ENCODE results near the gene ARV1. TPM values are rescaled to one million over a fixed set of nuclear protein-coding genes. Genes with fewer than 3 reads are reported as not detected.

Gene ARV1
- total RNA-seq, 6 experiments from 2014 or later: 9.2 to 18.7 (median 13.4) TPM

DNA sequence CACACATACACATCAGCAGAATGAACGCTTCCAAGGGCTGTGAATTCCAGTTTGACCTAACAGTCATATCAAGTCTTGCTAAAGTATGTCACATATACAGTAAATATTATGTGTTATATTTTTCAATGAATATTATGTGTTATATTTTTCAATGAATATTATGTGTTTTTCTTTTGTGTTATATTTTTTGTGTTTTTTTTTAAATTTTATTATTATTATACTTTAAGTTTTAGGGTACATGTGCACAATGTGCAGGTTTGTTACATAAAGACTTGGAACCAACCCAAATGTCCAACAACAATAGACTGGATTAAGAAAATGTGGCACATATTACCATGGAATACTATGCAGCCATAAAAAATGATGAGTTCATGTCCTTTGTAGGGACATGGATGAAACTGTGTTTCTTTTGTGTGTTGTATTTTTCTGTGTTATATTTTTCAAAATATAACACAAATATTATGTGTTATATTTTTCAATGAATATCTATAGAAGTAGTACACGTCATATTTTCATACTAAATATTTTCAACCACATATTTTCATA lies 35.8 kb upstream of the ARV1 start:
- Histone ChIP-seq H3K4me1 (no peaks in the 10 kb centered on the region), H3K27me3 (no peaks in the 10 kb centered on the region), H3K9me3 (no peaks in the 10 kb centered on the region), H3K27ac (no peak overlapping the region), H3K36me3 (no peaks in the 10 kb centered on the region), H3K4me3 (no peak overlapping the region)
- TF ChIP-seq, protein P1, sequence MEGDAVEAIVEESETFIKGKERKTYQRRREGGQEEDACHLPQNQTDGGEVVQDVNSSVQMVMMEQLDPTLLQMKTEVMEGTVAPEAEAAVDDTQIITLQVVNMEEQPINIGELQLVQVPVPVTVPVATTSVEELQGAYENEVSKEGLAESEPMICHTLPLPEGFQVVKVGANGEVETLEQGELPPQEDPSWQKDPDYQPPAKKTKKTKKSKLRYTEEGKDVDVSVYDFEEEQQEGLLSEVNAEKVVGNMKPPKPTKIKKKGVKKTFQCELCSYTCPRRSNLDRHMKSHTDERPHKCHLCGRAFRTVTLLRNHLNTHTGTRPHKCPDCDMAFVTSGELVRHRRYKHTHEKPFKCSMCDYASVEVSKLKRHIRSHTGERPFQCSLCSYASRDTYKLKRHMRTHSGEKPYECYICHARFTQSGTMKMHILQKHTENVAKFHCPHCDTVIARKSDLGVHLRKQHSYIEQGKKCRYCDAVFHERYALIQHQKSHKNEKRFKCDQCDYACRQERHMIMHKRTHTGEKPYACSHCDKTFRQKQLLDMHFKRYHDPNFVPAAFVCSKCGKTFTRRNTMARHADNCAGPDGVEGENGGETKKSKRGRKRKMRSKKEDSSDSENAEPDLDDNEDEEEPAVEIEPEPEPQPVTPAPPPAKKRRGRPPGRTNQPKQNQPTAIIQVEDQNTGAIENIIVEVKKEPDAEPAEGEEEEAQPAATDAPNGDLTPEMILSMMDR (IDR thresholded peaks at IDR 0.05): no peak
- no peak for TF ChIP-seq POLR2A (IDR thresholded peaks at IDR 0.05)
- intact Hi-C loops (cut with DNase I): no loop called here
- ATAC-seq (no peak), DNase-seq (no peak)
- 100% methylated on average over 2 of the region's 2 CpGs for whole genome bisulfite sequencing (ENCODE audit: insufficient coverage, low coverage, low lambda C conversion rate, missing lambda C conversion rate)

DNA sequence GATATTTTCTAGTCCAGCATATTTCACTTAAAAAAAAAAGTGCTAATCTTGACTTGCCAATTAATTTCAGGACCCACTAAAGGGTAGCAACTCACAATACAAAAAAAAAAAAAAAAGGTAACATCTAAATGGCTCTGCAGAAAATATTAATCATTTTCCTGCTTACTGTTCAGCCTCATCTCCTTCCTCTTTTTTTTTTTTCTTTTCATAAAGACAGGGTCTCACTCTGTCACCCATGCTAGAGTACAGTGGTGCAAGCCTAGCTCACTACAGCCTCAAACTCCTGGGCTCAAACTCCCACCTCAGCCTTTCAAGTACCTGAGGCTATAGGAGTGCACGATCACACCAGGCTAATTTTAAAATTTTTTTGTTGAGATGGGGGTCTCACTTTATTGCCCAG lies 30.6 kb upstream of the ARV1 start:
- intact Hi-C loops (cut with DNase I): no loop called here
- WGBS (ENCODE audit: insufficient coverage, low coverage, low lambda C conversion rate, missing lambda C conversion rate): 89% methylated on average over 1 of the region's 1 CpG
- TF ChIP-seq, protein P1 (IDR thresholded peaks at IDR 0.05): no peak
- TF ChIP-seq POLR2A (IDR thresholded peaks at IDR 0.05): no peak
- no peak for DNase-seq
- Histone ChIP-seq H3K4me1 (no peaks in the 10 kb centered on the region), H3K27me3 (no peaks in the 10 kb centered on the region), H3K9me3 (no peaks in the 10 kb centered on the region), H3K4me3 (no peak overlapping the region), H3K36me3 (no peaks in the 10 kb centered on the region), H3K27ac (no peak overlapping the region)
- ATAC-seq: no peak

DNA sequence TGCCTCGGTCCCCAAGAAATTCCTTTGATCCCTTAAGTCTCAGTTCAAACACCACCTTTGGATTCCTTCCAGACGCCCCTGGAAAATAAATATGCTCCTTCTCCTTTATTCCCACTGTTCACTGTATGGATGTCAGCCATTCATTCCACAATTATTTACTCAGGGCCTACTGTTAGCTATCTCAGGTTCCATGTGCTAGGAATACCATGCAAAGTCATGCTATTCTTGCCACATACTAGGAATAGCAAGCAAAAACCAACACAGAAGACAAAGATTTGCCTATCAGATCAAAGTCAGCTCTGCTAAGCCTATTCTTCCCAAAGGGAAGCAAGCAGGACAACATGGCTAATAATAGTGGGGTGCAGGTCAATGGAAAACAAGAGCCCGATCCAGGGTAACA lies 30.0 kb upstream of the ARV1 start:
- H3K27me3 ChIP-seq: no peaks in the 10 kb centered on the region
- no peaks in the 10 kb centered on the region for H3K9me3 ChIP-seq
- H3K4me3 ChIP-seq: no peak overlapping the region
- H3K4me1 ChIP-seq: no peaks in the 10 kb centered on the region
- TF ChIP-seq POLR2A (IDR thresholded peaks at IDR 0.05): no peak
- TF ChIP-seq, protein P1 (IDR thresholded peaks at IDR 0.05): no peak
- no peak for DNase-seq
- no peak for ATAC-seq
- H3K27ac ChIP-seq: no peak overlapping the region
- 94% methylated on average over 3 of the region's 3 CpGs for WGBS (ENCODE audit: insufficient coverage, low coverage, low lambda C conversion rate, missing lambda C conversion rate)
- H3K36me3 ChIP-seq: peaks cover 0 to 4% (median 0%) of the 10 kb centered on the region in 4 donors
- intact Hi-C loops (cut with DNase I): no loop called here

DNA sequence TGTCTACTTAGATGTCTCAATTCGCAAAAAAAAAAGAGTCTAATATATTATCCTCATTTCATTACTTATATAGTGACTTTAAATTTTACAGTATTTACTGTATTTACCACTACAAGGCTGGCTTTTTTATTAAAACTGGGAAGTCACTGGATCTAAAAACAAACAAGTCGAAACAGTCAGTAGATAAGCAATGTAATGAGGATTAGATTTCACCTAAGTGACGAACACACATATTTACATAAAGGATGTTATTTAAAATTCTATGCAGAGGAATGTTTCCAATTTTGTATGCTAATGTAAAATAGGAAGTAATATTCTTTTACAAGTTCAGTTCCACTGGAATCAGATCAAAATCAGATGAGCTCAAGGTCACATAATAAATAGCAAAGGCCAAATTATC lies 28.5 kb upstream of the ARV1 start:
- Histone ChIP-seq H3K4me1 (no peaks in the 10 kb centered on the region), H3K27ac (no peak overlapping the region), H3K36me3 (peaks cover 0 to 4% (median 0%) of the 10 kb centered on the region in 4 donors), H3K9me3 (no peaks in the 10 kb centered on the region), H3K4me3 (no peak overlapping the region), H3K27me3 (no peaks in the 10 kb centered on the region)
- intact Hi-C loops (cut with DNase I): no loop called here
- WGBS (ENCODE audit: insufficient coverage, low coverage, low lambda C conversion rate, missing lambda C conversion rate): 91% methylated on average over 3 of the region's 3 CpGs
- DNase-seq: no peak
- no peak for ATAC-seq
- TF ChIP-seq, protein P1 (IDR thresholded peaks at IDR 0.05): no peak
- no peak for TF ChIP-seq POLR2A (IDR thresholded peaks at IDR 0.05)

DNA sequence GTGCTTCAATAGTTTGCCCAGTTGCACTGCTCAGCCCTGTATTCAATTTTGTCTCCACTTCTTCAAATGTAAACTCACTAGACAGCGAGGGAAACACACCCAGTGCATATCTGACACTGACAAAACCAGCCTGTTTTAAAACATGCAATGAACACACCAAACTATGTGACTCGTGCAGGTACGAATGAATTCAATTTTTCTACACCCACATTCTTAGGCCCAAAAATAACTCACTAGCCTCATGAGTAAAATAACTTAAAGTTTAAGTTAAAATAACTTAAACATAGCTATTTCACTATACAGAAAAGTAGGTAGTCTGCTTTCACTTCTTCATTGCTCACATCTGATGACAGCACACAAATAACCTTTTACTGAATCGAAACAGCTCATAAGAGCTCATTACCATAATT lies 21.3 kb upstream of the ARV1 start:
- ATAC-seq (no peak), DNase-seq (no peak)
- no peaks in the 10 kb centered on the region for H3K27me3 ChIP-seq
- intact Hi-C loops (cut with DNase I): no loop called here
- no peak overlapping the region for H3K4me3 ChIP-seq
- no peaks in the 10 kb centered on the region for H3K9me3 ChIP-seq
- TF ChIP-seq, protein P1 (IDR thresholded peaks at IDR 0.05): no peak
- no peak for TF ChIP-seq POLR2A (IDR thresholded peaks at IDR 0.05)
- peaks cover 0 to 9% (median 0%) of the 10 kb centered on the region in 4 donors for H3K36me3 ChIP-seq
- H3K27ac ChIP-seq: no peak overlapping the region
- no peaks in the 10 kb centered on the region for H3K4me1 ChIP-seq
- 88% methylated on average over 4 of the region's 4 CpGs for WGBS (ENCODE audit: insufficient coverage, low coverage, low lambda C conversion rate, missing lambda C conversion rate)
